GM18951 (cell line): Measurements from ENCODE around the gene FOXB1.

Experiments
- POLR2A ChIP-seq: IDR thresholded peaks from 4 replicates; pipeline ENCODE4 v1.6.1; 2011; ENCODE audit warnings: mild to moderate bottlenecking; ENCODE audit not compliant: insufficient read length, insufficient read depth; ENCODE audit errors: extremely low read depth
- in situ Hi-C: fragments of 300-500 bp; cut with MboI; formaldehyde crosslinking; loops from one replicate; pipeline ENCODE4 v1.12.0; 2022; ENCODE audit warnings: low sequenced_read_pairs, mixed read lengths, inconsistent platforms; ENCODE audit not compliant: unreplicated experiment

The FOXB1 gene

DNA sequence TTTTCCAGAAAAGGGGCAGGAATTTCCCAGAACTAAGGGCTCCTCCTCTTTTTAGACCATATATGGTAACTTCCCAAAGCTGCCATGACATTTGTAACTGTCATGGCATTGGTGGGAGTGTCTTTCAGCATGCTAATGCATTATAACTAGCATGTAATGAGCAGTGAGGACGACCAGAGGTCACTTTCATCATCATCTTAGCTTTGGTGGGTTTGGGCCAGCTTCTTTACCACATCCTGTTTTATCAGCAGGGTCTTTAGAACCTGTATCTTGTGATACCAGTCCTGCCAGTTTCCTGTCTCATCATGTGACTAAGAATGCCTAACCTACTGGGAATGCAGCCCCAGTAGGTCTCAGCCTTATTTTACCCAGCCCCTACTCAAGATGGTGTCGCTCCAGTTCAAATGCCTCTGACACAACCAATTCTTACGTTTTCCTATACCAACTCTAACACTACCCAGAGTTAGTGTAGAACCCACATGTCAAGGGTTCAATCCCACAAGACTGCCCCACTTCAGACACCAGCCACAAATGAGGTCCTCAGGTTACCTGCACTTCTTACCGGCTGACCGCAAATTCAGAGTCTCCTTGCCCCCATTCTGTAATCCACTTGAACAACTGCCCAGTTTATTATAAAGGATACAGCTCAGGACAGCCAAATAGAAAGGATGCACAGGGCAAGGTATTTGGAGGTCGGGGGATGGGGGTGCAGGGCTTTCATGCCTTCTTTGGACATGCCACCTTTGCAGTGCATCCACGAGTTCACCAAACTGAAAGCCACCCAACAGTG is 17.7 kb downstream of the FOXB1 start:
- in situ Hi-C loops: no loop called here

DNA sequence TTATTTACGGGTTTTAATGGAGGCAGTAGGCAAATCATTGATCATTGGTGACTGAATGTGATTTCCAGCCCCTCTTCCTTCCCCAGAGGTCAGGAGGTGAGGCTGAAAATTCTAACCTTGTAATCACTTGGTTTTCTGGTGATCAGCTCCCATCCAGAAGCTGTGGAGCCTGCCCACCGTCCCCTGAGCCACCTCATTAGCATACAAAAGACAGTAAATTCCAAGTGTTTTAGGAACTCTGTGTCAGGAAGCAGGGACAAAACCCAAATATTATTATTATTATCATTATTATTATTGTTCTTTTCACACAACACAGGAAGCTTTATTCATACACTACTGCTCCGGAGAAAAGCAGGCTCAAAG is 18.2 kb downstream of the FOXB1 start:
- in situ Hi-C loops: no loop called here
- no peak for TF ChIP-seq POLR2A

More for the DNA sequence above, 17.7 kb downstream of the FOXB1 start:
- TF ChIP-seq POLR2A: no peak

DNA sequence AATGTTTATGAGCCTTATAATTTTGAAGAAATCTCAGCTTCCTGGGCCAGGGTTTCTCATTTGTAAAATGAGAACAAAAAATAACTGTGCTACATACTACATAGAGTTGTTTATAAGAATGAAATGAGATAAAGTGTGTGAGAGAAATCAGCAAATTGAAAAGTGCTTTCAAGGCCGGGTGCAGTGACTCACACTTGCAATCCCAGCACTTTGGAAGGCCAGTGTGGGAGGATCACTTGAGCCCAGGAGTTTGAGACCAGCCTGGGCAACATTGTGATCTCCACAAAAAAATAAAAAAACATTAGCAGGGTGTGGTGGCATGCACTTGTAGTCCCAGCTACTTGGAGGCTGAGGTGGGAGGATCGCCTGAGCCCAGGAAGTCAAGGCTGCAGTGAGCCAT is 22.4 kb downstream of the FOXB1 start:
- in situ Hi-C loops: no loop called here
- no peak for TF ChIP-seq POLR2A

DNA sequence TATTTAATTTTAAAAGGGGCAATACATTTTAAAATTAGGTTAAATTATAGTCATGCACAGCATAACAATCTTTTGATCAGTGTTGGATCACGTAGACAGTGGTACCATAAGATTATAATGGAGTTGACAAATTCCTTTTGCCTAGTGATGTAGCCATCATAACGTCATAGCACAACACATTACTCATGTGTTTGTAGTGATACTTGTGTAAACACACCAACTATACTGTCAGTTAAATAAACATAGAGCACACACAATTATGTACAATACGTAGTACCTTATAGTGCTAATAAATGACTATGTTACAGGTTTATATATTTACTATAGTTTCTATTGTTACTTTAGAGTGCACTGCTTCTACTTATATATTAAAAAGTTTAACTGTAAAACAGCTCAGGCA is 31.2 kb downstream of the FOXB1 start:
- no peak for TF ChIP-seq POLR2A
- in situ Hi-C loops: no loop called here

DNA sequence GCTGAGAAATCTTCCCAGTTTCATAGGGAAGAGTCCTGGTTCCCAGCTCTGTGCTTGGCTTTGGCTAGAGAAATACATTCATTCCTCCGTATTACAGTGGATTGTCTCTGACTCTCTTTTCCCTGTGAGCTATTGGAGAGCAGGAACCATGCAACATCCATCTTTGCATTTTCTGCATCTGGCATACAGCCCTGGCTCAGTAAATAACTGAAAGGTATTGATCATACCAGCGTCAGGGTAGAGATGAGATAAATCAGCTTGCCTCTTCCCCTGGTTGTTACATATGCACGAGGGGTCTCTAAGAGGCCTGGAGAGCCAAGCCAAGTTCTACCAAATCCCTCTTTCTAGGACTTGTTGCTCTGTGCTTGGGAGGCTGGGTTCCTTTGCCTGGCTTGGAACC is 35.2 kb downstream of the FOXB1 start:
- TF ChIP-seq POLR2A: no peak
- in situ Hi-C loops: no loop called here

DNA sequence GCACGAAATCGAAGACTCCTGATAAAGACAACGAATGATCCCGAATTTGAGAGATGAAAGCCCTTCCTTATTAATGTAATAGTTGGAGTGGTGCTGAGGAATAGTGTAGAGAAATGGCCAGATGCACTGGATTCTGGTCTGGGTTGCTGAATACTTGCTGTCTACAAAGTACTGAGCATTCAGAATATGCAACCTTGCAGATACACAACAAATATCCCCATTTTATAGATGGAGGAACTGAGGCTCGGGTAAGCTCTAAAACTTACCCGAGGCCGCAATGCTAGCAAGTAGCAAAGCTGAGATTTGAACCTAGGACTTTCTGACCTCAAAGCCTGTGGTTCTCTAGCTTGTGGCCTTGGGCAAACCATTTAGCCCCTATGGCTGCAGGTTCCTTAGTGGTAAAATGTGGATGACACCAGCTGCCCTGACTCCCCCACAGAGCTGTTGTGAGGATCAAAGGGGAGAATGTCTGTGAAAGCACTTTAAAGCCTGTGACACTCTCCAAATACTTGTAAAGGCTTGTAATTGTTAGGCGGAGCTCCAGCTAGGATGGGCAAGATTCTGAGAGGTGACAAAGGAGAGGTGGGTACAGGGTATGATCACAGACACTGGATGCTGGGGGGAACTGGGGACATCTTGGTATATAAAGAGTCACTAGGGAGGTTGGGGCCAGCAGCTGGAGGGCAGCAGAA is 39.8 kb downstream of the FOXB1 start:
- in situ Hi-C loops: no loop called here
- TF ChIP-seq POLR2A: no peak

DNA sequence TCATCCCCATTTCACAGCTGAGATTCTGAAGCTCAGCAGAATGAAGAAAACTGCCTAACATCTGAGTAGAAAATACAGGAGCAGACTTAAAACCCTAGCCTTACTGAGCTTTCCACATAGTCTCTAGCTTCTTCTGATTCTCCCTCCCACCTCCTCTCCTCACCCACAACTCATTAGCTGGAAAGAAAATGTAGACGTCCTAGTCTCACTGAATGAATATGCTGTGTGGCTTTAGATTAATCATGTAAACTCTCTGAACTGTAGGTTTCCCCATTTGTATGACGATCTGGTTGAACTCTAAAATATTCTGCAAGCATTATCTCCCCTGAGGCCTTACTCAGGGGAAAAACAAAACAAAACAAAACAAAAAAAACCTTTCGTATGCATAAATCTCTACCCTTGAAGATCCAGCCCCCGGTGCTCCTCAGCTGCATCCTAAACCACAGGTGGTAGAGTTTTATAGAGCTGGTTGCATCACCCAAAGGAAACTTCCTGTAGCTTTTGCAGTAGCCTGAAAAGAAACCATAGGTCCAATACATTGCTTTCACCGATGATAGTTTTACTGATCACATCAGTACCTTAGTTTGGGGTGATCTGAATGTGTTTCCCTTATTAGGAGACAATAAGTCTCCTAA is 40.6 kb downstream of the FOXB1 start:
- in situ Hi-C loops: no loop called here
- no peak for TF ChIP-seq POLR2A

DNA sequence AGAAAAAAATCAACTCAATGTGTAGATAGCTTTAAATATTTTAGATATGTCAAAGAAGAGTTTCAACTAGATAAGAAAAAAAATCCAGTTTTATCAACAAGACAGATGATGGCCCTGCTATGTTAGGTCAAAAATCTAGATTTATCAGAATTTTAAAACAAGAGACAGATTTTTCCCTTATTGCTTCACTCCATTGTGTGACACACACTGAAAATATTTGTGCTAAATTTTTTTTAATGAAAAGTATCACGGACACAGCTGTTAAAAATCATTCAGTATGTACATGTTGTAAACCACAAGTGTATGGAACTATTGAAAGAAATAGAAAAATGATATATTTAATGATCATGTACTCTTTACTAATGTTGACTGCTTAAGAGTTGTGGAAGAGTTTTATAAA is 43.6 kb downstream of the FOXB1 start:
- in situ Hi-C loops: no loop called here
- TF ChIP-seq POLR2A: no peak

DNA sequence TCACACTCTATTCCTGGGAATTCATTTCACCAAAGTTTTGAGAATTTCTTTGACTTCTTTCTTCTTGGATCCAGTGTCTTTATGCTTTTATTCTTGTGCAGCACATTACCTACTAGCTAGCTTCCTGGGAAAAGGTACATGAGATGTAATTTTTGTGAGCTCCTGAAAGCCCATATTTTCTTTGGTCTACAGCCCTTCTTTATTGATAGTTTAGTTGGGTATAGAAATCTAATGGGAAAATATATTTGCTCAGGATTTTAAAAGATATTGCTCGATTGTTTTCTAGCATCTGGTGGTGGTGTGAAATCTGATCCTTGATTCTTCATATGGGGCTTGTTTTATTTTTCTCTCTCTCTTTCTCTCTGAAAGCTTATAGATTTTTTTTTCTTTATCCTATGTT is 45.8 kb downstream of the FOXB1 start:
- no peak for TF ChIP-seq POLR2A
- in situ Hi-C loops: no loop called here

DNA sequence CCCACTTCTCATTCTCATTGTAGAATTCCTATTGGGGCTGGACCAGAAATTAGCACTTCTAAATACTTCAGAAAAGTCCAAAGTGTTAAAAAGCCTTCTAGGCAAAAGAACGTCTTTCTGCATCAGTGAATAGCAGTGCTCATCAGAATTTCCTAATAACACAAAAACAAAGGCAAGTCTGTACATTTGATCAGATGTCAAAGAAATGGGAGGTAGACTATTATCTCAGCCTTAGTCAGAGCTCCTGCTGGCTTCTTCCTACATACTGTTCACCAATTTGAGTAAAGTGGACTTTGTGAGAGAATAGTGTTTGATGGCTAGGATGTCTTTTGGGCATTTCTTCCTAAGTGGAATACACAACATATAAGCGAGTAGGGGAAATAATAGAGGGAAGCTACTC is 48.7 kb downstream of the FOXB1 start:
- no peak for TF ChIP-seq POLR2A
- in situ Hi-C loops: no loop called here

DNA sequence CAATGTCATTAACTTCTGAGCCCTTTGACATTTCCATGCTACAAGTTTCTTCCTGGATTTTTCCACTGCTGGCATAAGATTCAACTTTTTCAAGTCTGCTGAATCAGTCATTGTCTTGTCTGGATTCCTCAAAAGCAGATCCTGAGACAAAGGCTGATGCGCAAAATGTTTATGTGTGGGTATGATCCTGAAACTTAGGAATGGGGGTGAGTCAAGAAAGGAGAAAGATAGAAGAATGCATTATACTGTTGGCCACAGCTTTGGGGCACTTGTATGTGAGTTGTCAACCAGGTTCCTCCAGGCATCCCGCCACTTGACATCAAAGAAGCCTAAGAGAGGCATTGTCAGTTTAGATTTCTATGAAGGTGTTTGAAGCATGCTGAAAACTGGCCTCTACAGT is 50.4 kb downstream of the FOXB1 start:
- in situ Hi-C loops: no loop called here
- TF ChIP-seq POLR2A: no peak
